ENCODE data around the gene MTCP1.

The MTCP1 gene

GRCh38 chrX:155054255-155054654, 16.7 kb downstream of the MTCP1 start:
- no peak for DNase-seq (ENCODE audit: low read depth, low spot score)

GRCh38 chrX:155053656-155054055, 17.3 kb downstream of the MTCP1 start:
- no peak for DNase-seq (ENCODE audit: low read depth, low spot score)

- DNase-seq (ENCODE audit: low read depth, low spot score) = no peak
Observed at GRCh38 chrX:155052738-155053498, 18.0 kb downstream of the MTCP1 start.

- no peak for DNase-seq (ENCODE audit: low read depth, low spot score)
Observed at GRCh38 chrX:155048977-155049619, 21.8 kb downstream of the MTCP1 start.

GRCh38 chrX:155046811-155047528, 24.0 kb downstream of the MTCP1 start:
- DNase-seq (ENCODE audit: low read depth, low spot score) = no peak

GRCh38 chrX:155046129-155046810, 24.7 kb downstream of the MTCP1 start:
- DNase-seq (ENCODE audit: low read depth, low spot score) = no peak

- no peak for DNase-seq (ENCODE audit: low read depth, low spot score)
Observed at GRCh38 chrX:155035688-155036087, 35.2 kb downstream of the MTCP1 start.

GRCh38 chrX:155031657-155032056, 39.3 kb downstream of the MTCP1 start:
- no peak for DNase-seq (ENCODE audit: low read depth, low spot score)

- no peak for DNase-seq (ENCODE audit: low read depth, low spot score)
Observed at GRCh38 chrX:155028877-155029291, 42.1 kb downstream of the MTCP1 start.

- DNase-seq (ENCODE audit: low read depth, low spot score) = no peak
Observed at GRCh38 chrX:155028129-155028528, 42.8 kb downstream of the MTCP1 start.

GRCh38 chrX:155027509-155028066, 43.3 kb downstream of the MTCP1 start:
- peak; percentile 18 for DNase-seq (ENCODE audit: low read depth, low spot score)

GRCh38 chrX:155026727-155027508, 44.0 kb downstream of the MTCP1 start, which contains the start of gene FUNDC2:
Gene FUNDC2 (plus strand): TSS chrX:155026844. CDS start chrX:155026939, 95 bp downstream.
- DNase-seq (ENCODE audit: low read depth, low spot score) = peak; percentile 82

- no peak for DNase-seq (ENCODE audit: low read depth, low spot score)
Observed at GRCh38 chrX:155026420-155026726, 44.6 kb downstream of the MTCP1 start.

GRCh38 chrX:155023907-155024833, 46.8 kb downstream of the MTCP1 start:
- no peak for DNase-seq (ENCODE audit: low read depth, low spot score)

GRCh38 chrX:155022585-155022984, 48.4 kb downstream of the MTCP1 start, which contains the start of gene F8:
Gene F8 (minus strand): TSS chrX:155022723. CDS start chrX:155022552, 171 bp downstream.
- no peak for DNase-seq (ENCODE audit: low read depth, low spot score)

- DNase-seq (ENCODE audit: low read depth, low spot score) = no peak
Observed at GRCh38 chrX:155020591-155020990, 50.3 kb downstream of the MTCP1 start.

Data from brain pericyte (primary cell).